Anterior cingulate cortex (tissue), 58 donors: Measurements from ENCODE around the gene KCNQ1.

ENCODE experiments used
- DNase-seq, 58 donors: peaks; one replicate each; lab custom pipeline; 2025; lab: John Stamatoyannopoulos, UW

The KCNQ1 gene

GRCh38 chr11:2791139-2791520 is 346.3 kb downstream of the KCNQ1 start:
- DNase-seq, result no peak

GRCh38 chr11:2791521-2792380 is 346.9 kb downstream of the KCNQ1 start:
- no peak for DNase-seq

DNA sequence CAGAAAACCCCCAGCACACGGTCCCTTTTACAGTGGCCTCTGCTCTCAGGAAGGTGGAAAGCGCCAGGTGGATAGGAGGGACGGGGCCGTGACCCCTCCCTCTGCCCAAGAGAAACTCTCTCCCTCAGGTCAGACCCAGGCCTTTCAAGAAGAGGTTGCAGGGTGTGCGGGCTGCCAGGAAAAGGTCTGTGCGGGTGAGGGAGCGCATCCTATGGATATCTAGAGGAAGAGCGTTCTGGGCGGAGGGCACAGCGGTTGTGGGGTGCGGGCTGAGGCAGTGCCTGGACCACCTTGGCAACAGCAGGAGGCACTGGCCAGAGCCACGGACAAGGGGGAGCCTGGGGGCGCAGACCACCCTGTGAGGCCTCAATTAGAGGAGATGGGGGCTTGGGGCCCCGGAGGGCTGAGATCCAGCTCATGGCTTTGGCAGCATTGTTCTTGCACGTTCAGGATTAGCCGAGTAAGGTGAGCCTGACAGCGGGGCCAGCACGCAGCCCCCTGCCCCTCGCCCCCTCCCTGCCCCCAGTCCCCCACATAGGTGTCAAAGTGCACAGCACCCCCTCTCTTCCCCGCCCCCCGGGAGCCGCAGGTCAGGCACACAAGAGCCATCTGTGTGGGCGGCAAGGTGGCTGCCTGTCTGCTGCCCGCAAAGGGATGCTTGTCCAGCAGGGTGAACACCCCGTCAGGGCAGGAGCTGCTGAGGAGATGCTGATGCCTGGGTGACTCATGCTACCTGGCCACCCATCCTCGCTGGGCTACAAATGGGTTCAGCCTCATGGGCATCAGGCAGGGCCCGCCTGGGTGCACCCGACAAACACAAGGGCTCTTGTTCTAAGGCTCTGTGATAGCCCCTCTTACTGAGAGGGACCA is 347.8 kb downstream of the KCNQ1 start:
- DNase-seq, result no peak

DNA sequence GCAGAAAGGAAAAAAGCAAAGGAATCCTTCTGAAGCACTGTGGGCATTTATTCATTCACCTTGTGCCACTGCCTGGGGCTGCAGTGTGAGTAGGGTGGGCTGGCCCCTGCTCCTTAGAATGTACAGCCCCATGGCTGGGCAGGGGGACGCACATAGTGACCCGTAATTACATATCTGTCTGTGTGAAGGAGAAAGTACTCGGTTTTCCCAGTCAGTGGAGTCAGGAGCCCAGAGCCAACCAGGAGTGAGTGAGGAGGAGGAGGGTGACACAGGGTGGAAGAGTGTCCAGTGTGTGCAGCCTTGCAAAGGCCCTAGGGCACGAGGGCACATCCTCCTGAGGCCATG is 348.9 kb downstream of the KCNQ1 start:
- no peak for DNase-seq

- no peak for DNase-seq
Observed at GRCh38 chr11:2794046-2794967, 349.5 kb downstream of the KCNQ1 start.

- no peak for DNase-seq
Observed at GRCh38 chr11:2794968-2795322, 350.1 kb downstream of the KCNQ1 start.

DNA sequence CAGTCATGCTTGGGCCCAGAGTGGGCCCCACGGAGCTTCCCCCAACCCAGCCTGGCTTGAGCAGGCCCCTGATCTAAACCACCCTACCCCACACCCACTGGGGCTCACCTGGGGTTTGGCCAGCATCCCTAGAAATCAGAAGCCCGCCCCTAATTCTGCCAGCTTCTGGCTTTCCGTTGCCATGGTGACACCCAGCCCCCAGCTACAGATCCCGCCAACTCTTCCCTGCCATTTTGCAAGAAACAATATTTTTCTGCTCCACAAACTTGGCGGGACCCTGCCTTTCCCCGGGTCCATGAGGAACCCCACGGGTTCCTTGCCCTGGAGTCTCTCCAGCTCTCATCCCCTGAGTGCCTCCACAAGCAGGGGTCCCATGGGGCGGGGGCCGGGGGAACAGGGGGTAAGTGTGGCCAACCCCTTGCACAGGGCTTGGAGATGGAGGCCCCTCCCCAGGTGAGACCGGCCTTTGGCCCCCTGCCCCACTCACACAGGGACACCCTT is 350.7 kb downstream of the KCNQ1 start:
- DNase-seq, result no peak

DNA sequence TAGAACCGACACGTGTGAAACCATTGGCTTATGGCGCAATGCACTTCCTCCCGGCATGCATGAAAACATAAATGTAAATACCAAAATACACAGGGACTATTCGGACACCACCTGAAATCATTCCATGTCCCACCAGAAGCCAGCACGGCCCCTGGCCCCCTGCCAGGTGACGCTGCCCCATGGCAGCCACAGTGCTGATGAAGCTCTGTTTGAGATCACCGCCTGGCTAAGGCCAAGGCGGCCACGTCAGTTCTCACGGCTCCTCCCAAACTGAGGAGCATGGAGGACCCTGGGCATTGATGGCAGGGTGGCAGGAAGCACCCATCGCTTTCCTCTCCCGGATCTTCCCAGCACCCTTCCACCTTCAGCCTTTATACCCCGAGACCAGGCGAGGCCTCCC is 351.3 kb downstream of the KCNQ1 start:
- DNase-seq, result no peak

GRCh38 chr11:2796508-2797113 is 351.8 kb downstream of the KCNQ1 start:
- DNase-seq, result no peak

GRCh38 chr11:2797121-2797711 is 352.4 kb downstream of the KCNQ1 start:
- DNase-seq, result no peak

- DNase-seq, result no peak
Observed at GRCh38 chr11:2797741-2798361, 353.0 kb downstream of the KCNQ1 start.

DNA sequence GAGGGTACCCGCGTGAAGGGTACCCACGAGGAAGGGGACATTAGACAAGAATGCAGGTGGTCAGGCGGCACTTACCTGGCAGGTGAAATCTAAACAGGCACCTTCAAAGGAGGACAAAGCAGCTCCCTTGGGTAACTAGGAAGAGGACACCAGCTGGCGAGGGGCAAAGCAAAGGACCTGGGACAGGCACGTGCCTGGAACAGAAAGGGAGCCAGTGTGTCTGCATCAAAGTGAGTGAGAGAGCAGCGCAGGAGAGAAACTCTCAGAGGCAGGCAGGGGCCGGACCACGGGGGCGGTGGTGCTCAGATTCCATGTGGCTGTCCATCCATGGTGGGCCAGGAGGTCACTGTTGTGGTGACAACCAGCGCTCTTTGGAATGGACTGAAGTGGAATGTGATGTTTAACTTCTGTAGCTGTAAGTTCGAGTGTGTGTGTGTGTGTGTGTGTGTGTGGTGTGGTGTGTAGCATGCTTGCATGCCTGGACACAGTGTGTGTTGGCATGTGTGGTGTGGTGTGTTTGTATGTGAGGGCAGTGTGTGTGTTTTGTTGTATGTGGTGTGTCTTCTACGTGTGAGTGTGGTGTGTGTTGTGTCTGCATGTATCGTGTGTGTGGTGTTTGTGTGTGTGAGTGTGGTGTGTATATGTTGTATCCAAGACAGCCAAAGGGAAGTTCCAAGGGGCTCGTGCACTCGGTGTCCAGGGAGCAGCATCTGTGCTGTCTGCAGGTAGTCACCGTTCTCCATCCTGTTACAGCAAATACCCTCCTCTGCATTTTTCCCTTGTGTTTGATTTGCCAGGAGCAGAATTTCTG is 354.3 kb downstream of the KCNQ1 start:
- DNase-seq, result no peak

DNA sequence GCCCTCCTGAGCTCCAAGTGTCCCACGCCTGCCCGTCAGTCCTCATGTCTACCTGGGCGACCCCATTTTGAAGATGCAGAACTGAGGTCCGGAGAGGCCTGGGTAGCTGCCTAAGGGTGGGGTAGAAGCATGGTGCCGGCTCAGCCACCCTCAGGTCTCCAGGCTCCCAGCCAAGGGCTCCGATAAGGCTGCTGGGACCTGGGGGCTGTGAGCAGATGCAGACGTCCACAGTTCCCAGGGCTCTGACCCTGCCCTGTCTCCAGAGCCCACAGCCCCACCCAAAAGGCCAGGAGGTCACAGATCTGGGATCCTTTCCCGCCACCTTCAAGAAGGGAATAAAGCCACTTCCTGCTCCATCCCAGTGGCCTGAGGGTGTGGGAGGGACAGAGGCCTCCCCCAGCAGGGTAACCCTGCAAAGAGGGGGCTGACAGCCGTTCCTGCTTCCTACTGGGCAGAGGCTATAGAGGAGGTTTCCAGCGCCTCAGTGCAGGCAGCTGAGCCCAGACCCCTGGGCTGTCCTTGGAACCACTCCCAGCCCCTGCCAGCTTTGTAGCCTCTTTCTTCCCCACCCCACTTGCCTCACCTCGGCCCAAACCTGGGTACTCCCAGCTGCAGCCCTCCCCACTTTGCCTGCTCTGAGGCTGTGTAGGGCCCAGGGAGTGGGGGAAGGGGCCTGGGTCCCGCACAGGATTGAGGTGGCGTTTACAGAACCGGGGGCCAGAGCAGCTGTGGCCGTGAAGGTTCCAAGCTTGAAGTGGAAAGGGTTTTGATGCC is 355.3 kb downstream of the KCNQ1 start:
- no peak for DNase-seq

DNA sequence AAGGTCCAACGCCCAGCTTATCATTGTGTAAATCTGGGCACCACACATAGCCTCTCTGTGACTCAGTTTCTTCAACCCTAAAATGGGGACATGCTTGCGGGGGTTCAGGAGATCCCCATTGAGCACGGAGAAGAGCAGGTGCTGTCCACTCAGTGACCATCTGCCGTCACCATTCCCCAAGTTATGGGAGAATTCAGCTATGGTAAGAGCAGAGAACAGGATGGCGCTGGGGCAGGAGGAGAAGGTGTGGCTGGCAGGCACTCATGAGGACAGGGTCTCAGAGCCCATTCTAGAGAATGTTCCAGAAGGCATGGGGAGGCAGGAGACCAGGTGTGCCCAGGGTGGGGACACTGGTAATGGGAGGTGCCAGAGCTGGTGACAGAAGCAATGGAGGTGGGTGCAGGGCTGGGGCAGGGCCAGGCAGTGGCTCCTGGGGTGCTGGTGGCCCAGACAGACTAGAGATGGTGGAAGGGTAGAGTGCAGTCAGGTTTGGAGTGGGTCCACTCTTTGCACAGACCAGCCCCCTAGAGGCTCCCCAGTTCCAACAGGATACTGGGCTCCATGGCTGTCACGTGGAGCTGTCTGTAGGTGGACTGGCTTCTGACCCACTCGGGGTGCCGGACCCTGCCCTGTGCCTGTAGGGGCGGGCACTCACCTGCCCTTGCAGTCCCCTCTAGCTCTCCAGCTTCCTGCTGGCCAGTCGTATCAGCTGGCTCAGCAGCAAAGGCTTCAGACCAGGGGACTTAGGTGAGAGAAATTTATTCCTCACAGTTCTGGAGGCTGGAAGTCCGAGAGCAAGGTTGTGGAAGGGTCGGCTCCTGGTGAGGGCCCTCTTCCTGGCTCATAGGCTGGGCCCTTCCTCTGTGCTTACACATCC is 356.1 kb downstream of the KCNQ1 start:
- DNase-seq, result no peak

GRCh38 chr11:2801711-2802388 is 357.0 kb downstream of the KCNQ1 start:
- DNase-seq, result no peak
